ENCODE measurements around the gene CDC42BPG. TPM values are rescaled to one million over a fixed set of nuclear protein-coding genes. Genes with fewer than 3 reads are reported as not detected.

Gene CDC42BPG
- total and polyA plus RNA-seq, 9 of the 15 experiments (the other 6 are each of a cell fraction or from before 2014, with no cell fraction given) = 0.04 to 8.8 (median 2.1) TPM

DNA sequence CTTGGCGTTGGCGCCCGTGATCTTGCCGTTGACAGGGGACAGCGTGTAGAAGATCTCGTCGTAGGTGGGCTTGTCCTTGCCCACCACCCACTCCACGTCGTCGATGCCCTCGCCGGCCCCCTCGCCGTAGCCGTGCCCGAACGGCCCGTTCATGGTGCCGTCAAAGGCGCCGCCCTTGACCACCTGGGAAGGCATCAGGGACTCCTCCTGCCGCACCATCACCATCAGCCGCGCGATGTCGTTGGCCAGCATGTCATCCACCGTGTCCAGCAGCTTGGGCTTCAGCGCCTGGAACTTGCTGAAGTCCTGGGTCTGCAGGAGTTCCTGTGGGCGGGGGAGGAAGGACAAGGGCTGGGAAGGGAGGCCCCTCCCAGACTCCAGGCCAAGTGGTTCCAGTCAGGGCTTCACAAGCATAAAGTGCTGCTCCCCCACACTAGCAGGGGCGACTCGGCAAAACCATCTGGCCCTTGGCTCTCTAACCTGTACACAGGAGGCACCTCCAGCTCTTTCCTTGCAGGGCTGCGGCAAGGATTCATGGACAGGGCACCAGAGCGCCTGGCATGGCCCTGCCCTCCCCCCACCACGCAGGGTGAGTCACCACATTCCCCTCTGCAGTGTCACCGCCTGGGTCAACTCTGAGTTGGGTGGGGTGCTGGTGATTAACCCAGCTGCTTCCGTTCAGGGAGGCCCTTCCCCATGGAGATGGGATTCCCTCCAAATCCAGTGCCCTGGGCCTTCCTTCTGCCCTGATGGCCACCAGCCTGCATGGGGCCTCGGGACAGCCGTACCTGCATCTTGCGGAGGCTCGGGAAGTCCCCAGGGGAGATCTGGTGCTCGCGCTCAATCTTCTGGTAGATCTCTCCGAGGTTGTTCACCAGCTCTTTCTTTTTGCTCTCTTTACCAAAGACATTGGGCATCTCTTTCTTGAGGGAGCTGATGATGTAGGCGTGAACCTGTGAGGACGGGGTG is 10.4 kb upstream of the CDC42BPG start (continued):
- TF ChIP-seq, protein P1, sequence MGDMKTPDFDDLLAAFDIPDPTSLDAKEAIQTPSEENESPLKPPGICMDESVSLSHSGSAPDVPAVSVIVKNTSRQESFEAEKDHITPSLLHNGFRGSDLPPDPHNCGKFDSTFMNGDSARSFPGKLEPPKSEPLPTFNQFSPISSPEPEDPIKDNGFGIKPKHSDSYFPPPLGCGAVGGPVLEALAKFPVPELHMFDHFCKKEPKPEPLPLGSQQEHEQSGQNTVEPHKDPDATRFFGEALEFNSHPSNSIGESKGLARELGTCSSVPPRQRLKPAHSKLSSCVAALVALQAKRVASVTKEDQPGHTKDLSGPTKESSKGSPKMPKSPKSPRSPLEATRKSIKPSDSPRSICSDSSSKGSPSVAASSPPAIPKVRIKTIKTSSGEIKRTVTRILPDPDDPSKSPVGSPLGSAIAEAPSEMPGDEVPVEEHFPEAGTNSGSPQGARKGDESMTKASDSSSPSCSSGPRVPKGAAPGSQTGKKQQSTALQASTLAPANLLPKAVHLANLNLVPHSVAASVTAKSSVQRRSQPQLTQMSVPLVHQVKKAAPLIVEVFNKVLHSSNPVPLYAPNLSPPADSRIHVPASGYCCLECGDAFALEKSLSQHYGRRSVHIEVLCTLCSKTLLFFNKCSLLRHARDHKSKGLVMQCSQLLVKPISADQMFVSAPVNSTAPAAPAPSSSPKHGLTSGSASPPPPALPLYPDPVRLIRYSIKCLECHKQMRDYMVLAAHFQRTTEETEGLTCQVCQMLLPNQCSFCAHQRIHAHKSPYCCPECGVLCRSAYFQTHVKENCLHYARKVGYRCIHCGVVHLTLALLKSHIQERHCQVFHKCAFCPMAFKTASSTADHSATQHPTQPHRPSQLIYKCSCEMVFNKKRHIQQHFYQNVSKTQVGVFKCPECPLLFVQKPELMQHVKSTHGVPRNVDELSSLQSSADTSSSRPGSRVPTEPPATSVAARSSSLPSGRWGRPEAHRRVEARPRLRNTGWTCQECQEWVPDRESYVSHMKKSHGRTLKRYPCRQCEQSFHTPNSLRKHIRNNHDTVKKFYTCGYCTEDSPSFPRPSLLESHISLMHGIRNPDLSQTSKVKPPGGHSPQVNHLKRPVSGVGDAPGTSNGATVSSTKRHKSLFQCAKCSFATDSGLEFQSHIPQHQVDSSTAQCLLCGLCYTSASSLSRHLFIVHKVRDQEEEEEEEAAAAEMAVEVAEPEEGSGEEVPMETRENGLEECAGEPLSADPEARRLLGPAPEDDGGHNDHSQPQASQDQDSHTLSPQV (IDR thresholded peaks at IDR 0.05) = peak; percentile 97
- peak; percentile 57; the same call in 1 of the 2 replicates for TF ChIP-seq NCOA1 (IDR thresholded peaks at IDR 0.05; ENCODE audit: low read depth)
- TF ChIP-seq GATAD2B (IDR thresholded peaks at IDR 0.05; ENCODE audit: borderline replicate concordance) = peak; percentile 88; the same call in 1 of the 2 replicates
- TF ChIP-seq C11orf30 (IDR thresholded peaks at IDR 0.05; ENCODE audit: low read depth) = peak; percentile 76
- TF ChIP-seq RBM34 (IDR thresholded peaks at IDR 0.05; ENCODE audit: borderline replicate concordance, insufficient read depth, low read length) = no peak
- TF ChIP-seq, protein P2, sequence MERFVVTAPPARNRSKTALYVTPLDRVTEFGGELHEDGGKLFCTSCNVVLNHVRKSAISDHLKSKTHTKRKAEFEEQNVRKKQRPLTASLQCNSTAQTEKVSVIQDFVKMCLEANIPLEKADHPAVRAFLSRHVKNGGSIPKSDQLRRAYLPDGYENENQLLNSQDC (CRISPR knock-in tag; IDR thresholded peaks at IDR 0.05) = no peak
- no peak; the same call in 1 of the 2 replicates for TF ChIP-seq POLR2AphosphoS5 (IDR thresholded peaks at IDR 0.05; ENCODE audit: control insufficient read depth, insufficient read depth, low read depth, low read length)
- TF ChIP-seq, protein P3, sequence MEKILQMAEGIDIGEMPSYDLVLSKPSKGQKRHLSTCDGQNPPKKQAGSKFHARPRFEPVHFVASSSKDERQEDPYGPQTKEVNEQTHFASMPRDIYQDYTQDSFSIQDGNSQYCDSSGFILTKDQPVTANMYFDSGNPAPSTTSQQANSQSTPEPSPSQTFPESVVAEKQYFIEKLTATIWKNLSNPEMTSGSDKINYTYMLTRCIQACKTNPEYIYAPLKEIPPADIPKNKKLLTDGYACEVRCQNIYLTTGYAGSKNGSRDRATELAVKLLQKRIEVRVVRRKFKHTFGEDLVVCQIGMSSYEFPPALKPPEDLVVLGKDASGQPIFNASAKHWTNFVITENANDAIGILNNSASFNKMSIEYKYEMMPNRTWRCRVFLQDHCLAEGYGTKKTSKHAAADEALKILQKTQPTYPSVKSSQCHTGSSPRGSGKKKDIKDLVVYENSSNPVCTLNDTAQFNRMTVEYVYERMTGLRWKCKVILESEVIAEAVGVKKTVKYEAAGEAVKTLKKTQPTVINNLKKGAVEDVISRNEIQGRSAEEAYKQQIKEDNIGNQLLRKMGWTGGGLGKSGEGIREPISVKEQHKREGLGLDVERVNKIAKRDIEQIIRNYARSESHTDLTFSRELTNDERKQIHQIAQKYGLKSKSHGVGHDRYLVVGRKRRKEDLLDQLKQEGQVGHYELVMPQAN (IDR thresholded peaks at IDR 0.05; ENCODE audit: borderline replicate concordance) = no peak
- TF ChIP-seq TCF3 (CRISPR knock-in tag; IDR thresholded peaks at IDR 0.05) = peak; percentile 70
- no peak for TF ChIP-seq RBBP5 (IDR thresholded peaks at IDR 0.05; ENCODE audit: borderline replicate concordance, insufficient read depth, low read length, poor library complexity, severe bottlenecking)
- TF ChIP-seq TAL1 (IDR thresholded peaks at IDR 0.05) = peak; percentile 42
- TF ChIP-seq SLC30A9 (CRISPR knock-in tag; IDR thresholded peaks at IDR 0.05) = no peak
- TF ChIP-seq MYNN (IDR thresholded peaks at IDR 0.05) = peak; percentile 98
- TF ChIP-seq MYNN (CRISPR knock-in tag; IDR thresholded peaks at IDR 0.05) = no peak
- 0 out of 2 replicates have a peak, but pooled peaks have one; percentile 33 for TF ChIP-seq L3MBTL2 (IDR thresholded peaks at IDR 0.05)
- TF ChIP-seq, protein P4, sequence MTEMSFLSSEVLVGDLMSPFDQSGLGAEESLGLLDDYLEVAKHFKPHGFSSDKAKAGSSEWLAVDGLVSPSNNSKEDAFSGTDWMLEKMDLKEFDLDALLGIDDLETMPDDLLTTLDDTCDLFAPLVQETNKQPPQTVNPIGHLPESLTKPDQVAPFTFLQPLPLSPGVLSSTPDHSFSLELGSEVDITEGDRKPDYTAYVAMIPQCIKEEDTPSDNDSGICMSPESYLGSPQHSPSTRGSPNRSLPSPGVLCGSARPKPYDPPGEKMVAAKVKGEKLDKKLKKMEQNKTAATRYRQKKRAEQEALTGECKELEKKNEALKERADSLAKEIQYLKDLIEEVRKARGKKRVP (CRISPR knock-in tag; IDR thresholded peaks at IDR 0.05) = no peak
- peak; percentile 68; the same call in 1 of the 2 replicates for TF ChIP-seq NCOR1 (IDR thresholded peaks at IDR 0.05)
- no peak for TF ChIP-seq KHSRP (IDR thresholded peaks at IDR 0.05)
- TF ChIP-seq ZKSCAN1 (IDR thresholded peaks at IDR 0.05; ENCODE audit: low read depth, low read length) = 0 out of 2 replicates have a peak, but pooled peaks have one; percentile 9
- TF ChIP-seq CTBP1 (IDR thresholded peaks at IDR 0.05; ENCODE audit: borderline replicate concordance) = peak; percentile 88; the same call in 1 of the 2 replicates
- TF ChIP-seq HMGN3 (IDR thresholded peaks at IDR 0.05; ENCODE audit: borderline replicate concordance, extremely low read depth, insufficient read length, low read depth, low read length) = peak; percentile 49

All from K562 (cell line).